ENCODE data around the gene MAMDC4. TPM values are rescaled to one million over a fixed set of nuclear protein-coding genes. Genes with fewer than 3 reads are reported as not detected.
A peak's percentile ranks its signal among the peaks of the same experiment; 100 is the strongest.

Gene MAMDC4
- total and polyA plus RNA-seq, 2 of the 13 experiments (the other 11 are each of a cell fraction or from before 2014, with no cell fraction given) = 6.0 to 6.8 TPM

- no peak for TF ChIP-seq PBX3 (CRISPR knock-in tag; IDR thresholded peaks at IDR 0.05; ENCODE audit: borderline replicate concordance)
- TF ChIP-seq SMAD3 (CRISPR knock-in tag; IDR thresholded peaks at IDR 0.05) = peak; percentile 70; the same call in 1 of the 2 replicates
- no peak for TF ChIP-seq ZNF614 (CRISPR knock-in tag; IDR thresholded peaks at IDR 0.05; ENCODE audit: borderline replicate concordance)
- TF ChIP-seq DPF2 (CRISPR knock-in tag; IDR thresholded peaks at IDR 0.05; ENCODE audit: borderline replicate concordance, low read depth) = no peak
- no peak for TF ChIP-seq DBP (CRISPR knock-in tag; IDR thresholded peaks at IDR 0.05; ENCODE audit: not compliant biosample characterization)
- peak; percentile 92; the same call in 1 of the 2 replicates for TF ChIP-seq TFDP1 (CRISPR knock-in tag; IDR thresholded peaks at IDR 0.05; ENCODE audit: borderline replicate concordance)
- no peak for TF ChIP-seq ZNF354B (CRISPR knock-in tag; IDR thresholded peaks at IDR 0.05)
- TF ChIP-seq KDM2A (CRISPR knock-in tag; IDR thresholded peaks at IDR 0.05; ENCODE audit: borderline replicate concordance, low read depth) = peak; percentile 94
- TF ChIP-seq ZMYM4 (CRISPR knock-in tag; IDR thresholded peaks at IDR 0.05) = no peak; the same call in 1 of the 2 replicates
- TF ChIP-seq ZNF567 (CRISPR knock-in tag; IDR thresholded peaks at IDR 0.05; ENCODE audit: borderline replicate concordance) = no peak
- TF ChIP-seq NR3C1 (CRISPR knock-in tag; IDR thresholded peaks at IDR 0.05) = no peak
- TF ChIP-seq RFX1 (IDR thresholded peaks at IDR 0.05) = no peak
- peak; percentile 83 for TF ChIP-seq TAF1 (CRISPR knock-in tag; IDR thresholded peaks at IDR 0.05)
- TF ChIP-seq ZNF580 (CRISPR knock-in tag; IDR thresholded peaks at IDR 0.05; ENCODE audit: borderline replicate concordance, low read depth) = peak; percentile 40; the same call in 1 of the 2 replicates
- TF ChIP-seq TAF15 (IDR thresholded peaks at IDR 0.05; ENCODE audit: low read depth, low read length, poor library complexity, severe bottlenecking) = no peak
- peak; percentile 81 for TF ChIP-seq HOXA5 (CRISPR knock-in tag; IDR thresholded peaks at IDR 0.05)
- TF ChIP-seq MTA3 (CRISPR knock-in tag; IDR thresholded peaks at IDR 0.05) = no peak
- TF ChIP-seq MED1 (CRISPR knock-in tag; IDR thresholded peaks at IDR 0.05) = peak; percentile 71
- TF ChIP-seq SATB2 (CRISPR knock-in tag; IDR thresholded peaks at IDR 0.05) = no peak
- no peak for TF ChIP-seq FOXK2 (IDR thresholded peaks at IDR 0.05)
- no peak for TF ChIP-seq PHB2 (IDR thresholded peaks at IDR 0.05; ENCODE audit: partially characterized antibody)
- TF ChIP-seq EED (CRISPR knock-in tag; IDR thresholded peaks at IDR 0.05) = no peak
- peak; percentile 46; the same call in 1 of the 2 replicates for TF ChIP-seq PAXIP1 (CRISPR knock-in tag; conservative IDR thresholded peaks at IDR 0.05)
These were observed 2.8 kb upstream of the MAMDC4 start, which contains the start of gene PHPT1 (continued) for GRCh38 chr9:136849038-136849959.
